Coronary artery (tissue), 2 donors: ENCODE data around the gene LMF1.
A peak's percentile ranks its signal among the peaks of the same experiment; 100 is the strongest.

Source experiments
- DNase-seq: peaks from one replicate; pipeline ENCODE4 v3.0.0-alpha.2; 2017; ENCODE audit warnings: low spot score
- H3K27ac ChIP-seq, 2 donors: fragments of 200-600 bp; sonication (generic); one replicate each; pipeline ENCODE4 v1.5.1; 2016 to 2019
- H3K4me3 ChIP-seq: fragments of 200-600 bp; sonication (generic); 2 replicates; pipeline ENCODE4 v1.5.1; 2016; ENCODE audit warnings: mild to moderate bottlenecking, moderate library complexity
- CTCF ChIP-seq: fragments of 200-600 bp; sonication (generic); IDR thresholded peaks from one replicate; pipeline ENCODE4 v1.5.1; 2019; ENCODE audit warnings: antibody characterized with exemption

LMF1 gene

GRCh38 chr16:974611-975261 is 4.0 kb upstream of the LMF1 start:
- Histone ChIP-seq H3K4me3 (no peak overlapping the region), H3K27ac (no peak overlapping the region)
- DNase-seq = no peak
- TF ChIP-seq CTCF = no peak

GRCh38 chr16:974001-974601 is 3.3 kb upstream of the LMF1 start:
- no peak for TF ChIP-seq CTCF
- no peak for DNase-seq
- Histone ChIP-seq H3K4me3 (no peak overlapping the region), H3K27ac (no peak overlapping the region)

- no peak for TF ChIP-seq CTCF
- no peak for DNase-seq
- no peak overlapping the region for H3K4me3 ChIP-seq
- no peak overlapping the region for H3K27ac ChIP-seq
These were observed 2.6 kb upstream of the LMF1 start for GRCh38 chr16:973366-973765.

GRCh38 chr16:972316-973002 is 1.7 kb upstream of the LMF1 start:
- no peak overlapping the region for H3K27ac ChIP-seq
- no peak for DNase-seq

GRCh38 chr16:971981-972315 is 1.2 kb upstream of the LMF1 start:
- Histone ChIP-seq H3K27ac (no peak overlapping the region), H3K4me3 (no peak overlapping the region)
- DNase-seq = no peak
- TF ChIP-seq CTCF = no peak

More at GRCh38 chr16:972316-973002, 1.7 kb upstream of the LMF1 start:
- H3K4me3 ChIP-seq = no peak overlapping the region
- TF ChIP-seq CTCF = no peak

GRCh38 chr16:971582-971905 is 760 bp upstream of the LMF1 start:
- Histone ChIP-seq H3K27ac (peak overlapping the region in 1 of 2 donors; percentile 84), H3K4me3 (peak overlapping the region; percentile 98)
- TF ChIP-seq CTCF = no peak
- no peak for DNase-seq

- peak overlapping the region; percentile 98 for H3K4me3 ChIP-seq
- H3K27ac ChIP-seq = peak overlapping the region; percentile 15 to 84
- no peak for DNase-seq
- TF ChIP-seq CTCF = no peak
These were observed 408 bp downstream of the LMF1 start for GRCh38 chr16:970386-970765.
